ENCODE results near the gene PPBP. TPM values are rescaled to one million over a fixed set of nuclear protein-coding genes. Genes with fewer than 3 reads are reported as not detected.

PPBP gene, protein sequence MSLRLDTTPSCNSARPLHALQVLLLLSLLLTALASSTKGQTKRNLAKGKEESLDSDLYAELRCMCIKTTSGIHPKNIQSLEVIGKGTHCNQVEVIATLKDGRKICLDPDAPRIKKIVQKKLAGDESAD
- total RNA-seq (2012; rRNA removed): 0.51 and 0.66 TPM in 2 replicates

GRCh38 chr4:73988061-73988460 is at the start of gene PPBP:
Gene PPBP, minus strand, starts transcription at chr4:73988190. Its CDS starts 87 bp downstream, at chr4:73988103.
- Histone ChIP-seq H3K9ac (ENCODE audit: low read depth, low read length) (no peak within 1 kb of the TSS), H3K4me3 (ENCODE audit: low read length) (no peak within 1 kb of the TSS), H3K9me3 (replicated peaks; ENCODE audit: low read length) (no peaks in the 10 kb centered on the region), H3K36me3 (ENCODE audit: insufficient read depth, low read length) (no peaks in the 10 kb centered on the region), H3K4me2 (ENCODE audit: low read length) (no peak within 1 kb of the TSS), H3K27me3 (ENCODE audit: control insufficient read depth, insufficient read depth, low read length) (no peaks in the 10 kb centered on the region), H3K4me1 (ENCODE audit: control insufficient read depth, insufficient read depth, low read length) (peaks cover 5% of the 10 kb centered on the region)

DNA sequence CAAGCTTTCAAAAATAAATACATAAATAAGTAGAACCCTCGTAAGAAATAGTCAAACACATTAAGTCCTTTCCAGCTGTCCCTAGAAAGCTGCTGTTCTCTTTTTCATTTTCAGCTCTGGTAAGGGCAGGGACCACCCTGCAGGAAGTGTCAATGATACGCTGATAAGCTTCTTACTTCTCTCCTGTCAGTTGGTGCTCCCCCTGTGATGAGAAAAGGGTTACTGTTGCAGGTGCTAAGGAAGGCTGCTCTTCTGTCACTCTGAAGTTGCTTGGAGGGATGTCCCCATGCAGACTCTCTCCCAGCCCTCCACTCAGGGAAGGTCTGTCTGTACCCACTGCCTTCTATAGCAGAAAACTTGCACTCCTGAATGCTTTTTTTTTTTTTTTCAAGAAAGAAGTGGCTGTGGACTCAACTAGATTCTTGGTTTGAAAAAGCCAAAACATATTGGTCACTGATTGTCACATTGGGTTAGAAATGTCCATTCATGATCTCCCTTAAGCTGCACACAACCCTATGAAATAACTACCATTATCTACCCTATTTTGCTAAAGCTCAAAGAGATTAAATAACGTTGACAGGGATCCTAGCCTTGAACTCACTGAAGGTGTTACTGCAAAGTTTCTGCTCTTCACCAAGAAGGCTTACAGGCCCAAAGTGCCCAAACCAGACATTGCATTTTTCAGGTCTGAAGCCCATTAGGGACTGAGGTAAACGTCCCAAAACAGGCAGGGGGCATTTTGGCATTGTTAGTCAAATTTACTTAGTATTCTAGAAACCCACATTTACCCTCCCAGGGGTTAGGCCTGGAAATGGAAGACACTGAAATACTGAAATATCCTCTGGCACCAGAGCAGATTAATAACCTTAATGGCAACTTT is 49.3 kb upstream of the PPBP start:
- no peaks in the 10 kb centered on the region for H3K9me3 ChIP-seq (replicated peaks; ENCODE audit: low read length)
- H3K4me2 ChIP-seq (ENCODE audit: low read length): peak overlapping the region; percentile 94
- no peaks in the 10 kb centered on the region for H3K27me3 ChIP-seq (ENCODE audit: control insufficient read depth, insufficient read depth, low read length)
- H3K9ac ChIP-seq (ENCODE audit: low read depth, low read length): peak overlapping the region; percentile 98
- peak overlapping the region; percentile 85 for H3K4me3 ChIP-seq (ENCODE audit: low read length)
- H3K36me3 ChIP-seq (ENCODE audit: insufficient read depth, low read length): no peaks in the 10 kb centered on the region
- peaks cover 44% of the 10 kb centered on the region for H3K4me1 ChIP-seq (ENCODE audit: control insufficient read depth, insufficient read depth, low read length)

- H3K4me2 ChIP-seq (ENCODE audit: low read length): peak overlapping the region; percentile 24
- no peaks in the 10 kb centered on the region for H3K36me3 ChIP-seq (ENCODE audit: insufficient read depth, low read length)
- no peaks in the 10 kb centered on the region for H3K9me3 ChIP-seq (replicated peaks; ENCODE audit: low read length)
- H3K9ac ChIP-seq (ENCODE audit: low read depth, low read length): peak overlapping the region; percentile 98
- peaks cover 47% of the 10 kb centered on the region for H3K4me1 ChIP-seq (ENCODE audit: control insufficient read depth, insufficient read depth, low read length)
- H3K4me3 ChIP-seq (ENCODE audit: low read length): no peak overlapping the region
- no peaks in the 10 kb centered on the region for H3K27me3 ChIP-seq (ENCODE audit: control insufficient read depth, insufficient read depth, low read length)
Observed at GRCh38 chr4:74033739-74034138, 45.7 kb upstream of the PPBP start.

DNA sequence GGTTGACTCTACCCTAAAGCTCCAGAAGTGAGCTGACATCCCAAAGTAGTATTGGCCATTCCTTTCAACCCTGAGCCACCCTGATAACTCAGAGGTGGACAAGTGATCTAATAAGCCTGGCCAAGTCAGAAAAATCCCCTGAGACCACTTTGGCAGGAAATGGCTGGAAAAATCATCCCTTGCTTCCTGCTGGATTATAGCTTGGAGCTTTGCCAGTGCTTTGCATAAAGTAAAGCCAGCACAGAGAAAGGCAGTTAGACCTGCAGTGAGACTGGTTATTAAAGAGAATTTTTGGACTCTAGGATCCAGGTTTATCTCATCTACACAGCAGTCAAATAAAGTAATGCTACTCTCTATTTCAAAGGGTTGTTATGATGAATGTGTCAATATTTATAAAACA is 44.1 kb upstream of the PPBP start:
- Histone ChIP-seq H3K9ac (ENCODE audit: low read depth, low read length) (no peak overlapping the region), H3K4me2 (ENCODE audit: low read length) (no peak overlapping the region), H3K27me3 (ENCODE audit: control insufficient read depth, insufficient read depth, low read length) (no peaks in the 10 kb centered on the region), H3K4me3 (ENCODE audit: low read length) (no peak overlapping the region), H3K36me3 (ENCODE audit: insufficient read depth, low read length) (no peaks in the 10 kb centered on the region), H3K4me1 (ENCODE audit: control insufficient read depth, insufficient read depth, low read length) (peaks cover 47% of the 10 kb centered on the region), H3K9me3 (replicated peaks; ENCODE audit: low read length) (no peaks in the 10 kb centered on the region)

DNA sequence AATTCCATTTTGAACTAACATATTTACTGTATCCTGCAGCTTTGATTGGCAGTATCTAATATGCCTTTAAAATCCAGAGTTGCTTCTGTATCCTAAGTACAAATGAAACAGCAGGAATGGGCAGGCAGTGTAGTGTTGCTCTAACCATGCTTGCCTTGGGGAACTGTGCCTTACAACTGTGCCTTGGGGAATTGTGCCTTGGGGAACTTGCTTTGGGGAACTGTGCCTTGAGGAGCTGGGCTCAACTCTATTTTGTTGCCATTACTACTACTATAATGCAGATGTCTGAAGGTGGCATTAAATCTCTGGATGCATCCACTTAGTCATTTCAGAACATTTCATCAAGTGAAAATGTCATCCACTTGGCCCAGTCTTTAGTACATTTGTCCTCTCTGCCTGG is 43.6 kb upstream of the PPBP start:
- Histone ChIP-seq H3K27me3 (ENCODE audit: control insufficient read depth, insufficient read depth, low read length) (no peaks in the 10 kb centered on the region), H3K4me1 (ENCODE audit: control insufficient read depth, insufficient read depth, low read length) (peaks cover 47% of the 10 kb centered on the region), H3K4me3 (ENCODE audit: low read length) (no peak overlapping the region), H3K9me3 (replicated peaks; ENCODE audit: low read length) (no peaks in the 10 kb centered on the region), H3K36me3 (ENCODE audit: insufficient read depth, low read length) (no peaks in the 10 kb centered on the region), H3K4me2 (ENCODE audit: low read length) (no peak overlapping the region), H3K9ac (ENCODE audit: low read depth, low read length) (no peak overlapping the region)

- Histone ChIP-seq H3K4me2 (ENCODE audit: low read length) (no peak overlapping the region), H3K36me3 (ENCODE audit: insufficient read depth, low read length) (no peaks in the 10 kb centered on the region), H3K27me3 (ENCODE audit: control insufficient read depth, insufficient read depth, low read length) (no peaks in the 10 kb centered on the region), H3K4me3 (ENCODE audit: low read length) (no peak overlapping the region), H3K4me1 (ENCODE audit: control insufficient read depth, insufficient read depth, low read length) (peaks cover 43% of the 10 kb centered on the region), H3K9ac (ENCODE audit: low read depth, low read length) (no peak overlapping the region), H3K9me3 (replicated peaks; ENCODE audit: low read length) (no peaks in the 10 kb centered on the region)
Observed at GRCh38 chr4:74030285-74030684, 42.3 kb upstream of the PPBP start.

- Histone ChIP-seq H3K9me3 (replicated peaks; ENCODE audit: low read length) (no peaks in the 10 kb centered on the region), H3K9ac (ENCODE audit: low read depth, low read length) (no peak overlapping the region)
Observed at GRCh38 chr4:74028504-74028903, 40.5 kb upstream of the PPBP start.

GRCh38 chr4:74023709-74024108 is 35.7 kb upstream of the PPBP start:
- Histone ChIP-seq H3K36me3 (ENCODE audit: insufficient read depth, low read length) (no peaks in the 10 kb centered on the region), H3K4me3 (ENCODE audit: low read length) (no peak overlapping the region), H3K9ac (ENCODE audit: low read depth, low read length) (no peak overlapping the region), H3K27me3 (ENCODE audit: control insufficient read depth, insufficient read depth, low read length) (no peaks in the 10 kb centered on the region), H3K4me2 (ENCODE audit: low read length) (no peak overlapping the region), H3K4me1 (ENCODE audit: control insufficient read depth, insufficient read depth, low read length) (no peaks in the 10 kb centered on the region), H3K9me3 (replicated peaks; ENCODE audit: low read length) (no peaks in the 10 kb centered on the region)

More at GRCh38 chr4:74028504-74028903, 40.5 kb upstream of the PPBP start:
- H3K27me3 ChIP-seq (ENCODE audit: control insufficient read depth, insufficient read depth, low read length): no peaks in the 10 kb centered on the region
- H3K36me3 ChIP-seq (ENCODE audit: insufficient read depth, low read length): no peaks in the 10 kb centered on the region
- peaks cover 29% of the 10 kb centered on the region for H3K4me1 ChIP-seq (ENCODE audit: control insufficient read depth, insufficient read depth, low read length)
- H3K4me3 ChIP-seq (ENCODE audit: low read length): no peak overlapping the region
- no peak overlapping the region for H3K4me2 ChIP-seq (ENCODE audit: low read length)

- no peak overlapping the region for H3K4me3 ChIP-seq (ENCODE audit: low read length)
- H3K4me1 ChIP-seq (ENCODE audit: control insufficient read depth, insufficient read depth, low read length): no peaks in the 10 kb centered on the region
- H3K27me3 ChIP-seq (ENCODE audit: control insufficient read depth, insufficient read depth, low read length): no peaks in the 10 kb centered on the region
- H3K4me2 ChIP-seq (ENCODE audit: low read length): no peak overlapping the region
- no peaks in the 10 kb centered on the region for H3K9me3 ChIP-seq (replicated peaks; ENCODE audit: low read length)
- H3K9ac ChIP-seq (ENCODE audit: low read depth, low read length): no peak overlapping the region
- H3K36me3 ChIP-seq (ENCODE audit: insufficient read depth, low read length): no peaks in the 10 kb centered on the region
Observed at GRCh38 chr4:74021601-74022000, 33.6 kb upstream of the PPBP start.

DNA sequence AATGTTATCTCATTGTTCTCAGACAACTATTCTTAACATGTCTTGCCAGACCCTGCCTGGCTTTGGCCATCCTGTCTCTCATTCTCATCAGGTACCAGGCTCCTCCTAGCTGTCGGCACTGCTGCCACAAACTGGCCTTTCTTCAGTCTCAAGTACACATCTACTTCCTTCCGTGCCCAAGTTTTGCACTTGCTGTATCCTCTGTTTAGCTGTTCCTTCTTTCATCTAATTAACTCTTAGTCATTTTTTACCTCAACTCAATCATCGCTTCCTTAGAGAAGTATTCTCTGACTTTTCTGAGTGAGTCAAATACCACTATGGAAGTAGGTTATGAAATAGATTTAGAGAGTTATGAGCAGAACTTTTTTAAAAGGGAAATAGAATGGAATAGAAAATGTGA is 30.8 kb upstream of the PPBP start:
- Histone ChIP-seq H3K27me3 (ENCODE audit: control insufficient read depth, insufficient read depth, low read length) (no peaks in the 10 kb centered on the region), H3K9ac (ENCODE audit: low read depth, low read length) (no peak overlapping the region), H3K4me3 (ENCODE audit: low read length) (no peak overlapping the region), H3K9me3 (replicated peaks; ENCODE audit: low read length) (no peaks in the 10 kb centered on the region), H3K4me1 (ENCODE audit: control insufficient read depth, insufficient read depth, low read length) (no peaks in the 10 kb centered on the region), H3K4me2 (ENCODE audit: low read length) (no peak overlapping the region), H3K36me3 (ENCODE audit: insufficient read depth, low read length) (no peaks in the 10 kb centered on the region)

DNA sequence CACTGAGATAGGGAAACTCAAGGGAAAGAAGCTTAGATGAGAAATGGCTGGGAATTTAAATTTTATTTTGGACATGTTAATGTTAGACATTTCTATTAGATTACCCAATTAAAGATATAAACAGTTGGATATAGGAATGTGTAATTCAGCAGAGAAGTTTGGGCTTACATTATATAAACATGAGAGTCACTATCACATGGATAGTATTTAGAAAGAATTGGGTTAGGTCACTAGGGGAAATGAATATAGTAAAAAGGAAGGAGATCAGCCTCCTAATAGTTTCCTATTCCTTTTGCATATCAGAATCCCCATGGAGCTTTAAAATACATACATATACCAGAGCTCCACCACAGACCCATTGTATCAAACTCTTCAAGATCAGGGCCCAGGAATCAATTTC is 30.1 kb upstream of the PPBP start:
- no peak overlapping the region for H3K9ac ChIP-seq (ENCODE audit: low read depth, low read length)
- H3K4me3 ChIP-seq (ENCODE audit: low read length): no peak overlapping the region
- H3K27me3 ChIP-seq (ENCODE audit: control insufficient read depth, insufficient read depth, low read length): no peaks in the 10 kb centered on the region
- no peaks in the 10 kb centered on the region for H3K4me1 ChIP-seq (ENCODE audit: control insufficient read depth, insufficient read depth, low read length)
- H3K4me2 ChIP-seq (ENCODE audit: low read length): no peak overlapping the region
- no peaks in the 10 kb centered on the region for H3K9me3 ChIP-seq (replicated peaks; ENCODE audit: low read length)
- no peaks in the 10 kb centered on the region for H3K36me3 ChIP-seq (ENCODE audit: insufficient read depth, low read length)

DNA sequence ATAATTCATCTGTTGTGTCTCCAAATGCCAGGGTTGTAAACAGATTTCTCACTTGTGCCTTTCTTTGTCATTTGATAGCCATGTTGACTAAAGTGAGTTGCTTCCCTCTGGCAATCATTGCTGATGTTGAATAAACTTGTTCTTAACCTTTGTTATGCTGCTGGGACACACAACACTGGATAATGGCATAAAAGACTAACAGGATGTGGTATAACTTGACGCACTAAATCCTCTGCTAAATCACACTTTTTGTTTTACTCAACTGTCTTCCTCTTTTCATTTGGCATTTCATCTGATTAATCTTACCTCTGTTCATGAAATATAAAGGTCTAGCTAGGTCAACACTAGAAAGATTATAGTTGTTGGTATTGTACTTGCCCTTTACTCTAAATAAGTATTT is 28.1 kb upstream of the PPBP start:
- no peak overlapping the region for H3K4me2 ChIP-seq (ENCODE audit: low read length)
- H3K27me3 ChIP-seq (ENCODE audit: control insufficient read depth, insufficient read depth, low read length): no peaks in the 10 kb centered on the region
- H3K36me3 ChIP-seq (ENCODE audit: insufficient read depth, low read length): no peaks in the 10 kb centered on the region
- H3K4me1 ChIP-seq (ENCODE audit: control insufficient read depth, insufficient read depth, low read length): no peaks in the 10 kb centered on the region
- H3K9me3 ChIP-seq (replicated peaks; ENCODE audit: low read length): no peaks in the 10 kb centered on the region
- H3K4me3 ChIP-seq (ENCODE audit: low read length): no peak overlapping the region
- no peak overlapping the region for H3K9ac ChIP-seq (ENCODE audit: low read depth, low read length)

All from skeletal muscle satellite cell (primary cell).